GM21381 (cell line): ENCODE results near the gene IMMP2L.

ENCODE experiments used
- ATAC-seq: cut with Tn5 transposase; IDR thresholded peaks from one replicate; pipeline ENCODE4 v1.9.1; 2021; ENCODE audit warnings: mild to moderate bottlenecking, moderate library complexity; ENCODE audit not compliant: unreplicated experiment

IMMP2L gene

GRCh38 chr7:110779339-110779738 lies 783.0 kb downstream of the IMMP2L start:
- no peak for ATAC-seq

GRCh38 chr7:110775046-110775445 lies 787.2 kb downstream of the IMMP2L start:
- ATAC-seq: no peak

GRCh38 chr7:110774071-110774470 lies 788.2 kb downstream of the IMMP2L start:
- ATAC-seq: no peak

- ATAC-seq: no peak
Observed at GRCh38 chr7:110772615-110773014, 789.7 kb downstream of the IMMP2L start.

GRCh38 chr7:110771717-110772116 lies 790.6 kb downstream of the IMMP2L start:
- no peak for ATAC-seq

GRCh38 chr7:110767550-110768110 lies 794.7 kb downstream of the IMMP2L start:
- ATAC-seq: no peak

GRCh38 chr7:110766864-110767263 lies 795.4 kb downstream of the IMMP2L start:
- no peak for ATAC-seq

GRCh38 chr7:110764852-110765251 lies 797.4 kb downstream of the IMMP2L start:
- no peak for ATAC-seq

- ATAC-seq: no peak
Observed at GRCh38 chr7:110762546-110763225, 799.6 kb downstream of the IMMP2L start.

- ATAC-seq: no peak
Observed at GRCh38 chr7:110760341-110760740, 802.0 kb downstream of the IMMP2L start.

GRCh38 chr7:110759069-110759468 lies 803.2 kb downstream of the IMMP2L start:
- no peak for ATAC-seq

- no peak for ATAC-seq
Observed at GRCh38 chr7:110754649-110755048, 807.6 kb downstream of the IMMP2L start.

- ATAC-seq: no peak
Observed at GRCh38 chr7:110750931-110751605, 811.2 kb downstream of the IMMP2L start.

GRCh38 chr7:110733221-110733620 lies 829.1 kb downstream of the IMMP2L start:
- ATAC-seq: no peak

- ATAC-seq: no peak
Observed at GRCh38 chr7:110724811-110725210, 837.5 kb downstream of the IMMP2L start.

GRCh38 chr7:110721395-110721794 lies 840.9 kb downstream of the IMMP2L start:
- no peak for ATAC-seq

- no peak for ATAC-seq
Observed at GRCh38 chr7:110720626-110721025, 841.7 kb downstream of the IMMP2L start.

GRCh38 chr7:110719741-110720140 lies 842.6 kb downstream of the IMMP2L start:
- ATAC-seq: no peak

- ATAC-seq: no peak
Observed at GRCh38 chr7:110718503-110719205, 843.6 kb downstream of the IMMP2L start.

- ATAC-seq: no peak
Observed at GRCh38 chr7:110704225-110704624, 858.1 kb downstream of the IMMP2L start.

- no peak for ATAC-seq
Observed at GRCh38 chr7:110698576-110698975, 863.7 kb downstream of the IMMP2L start.

- no peak for ATAC-seq
Observed at GRCh38 chr7:110693344-110693743, 868.9 kb downstream of the IMMP2L start.
